ENCODE measurements around the gene GDF15.

- TF ChIP-seq EZH2 (IDR thresholded peaks at IDR 0.05; ENCODE audit: insufficient read depth, poor library complexity, severe bottlenecking) = no peak
- TF ChIP-seq EZH2phosphoT487 (IDR thresholded peaks at IDR 0.05; ENCODE audit: insufficient read depth, low read depth) = no peak
These were observed 34.4 kb upstream of the GDF15 start for GRCh38 chr19:18351544-18351943.

All from GM23248 (cell line).